ENCODE measurements around the gene CUZD1.
"Not testable (repeated sequence)": the region's sequence is repeated elsewhere in the genome, so short reads cannot be mapped to it uniquely, and the experiment has no call there.

The CUZD1 gene, protein sequence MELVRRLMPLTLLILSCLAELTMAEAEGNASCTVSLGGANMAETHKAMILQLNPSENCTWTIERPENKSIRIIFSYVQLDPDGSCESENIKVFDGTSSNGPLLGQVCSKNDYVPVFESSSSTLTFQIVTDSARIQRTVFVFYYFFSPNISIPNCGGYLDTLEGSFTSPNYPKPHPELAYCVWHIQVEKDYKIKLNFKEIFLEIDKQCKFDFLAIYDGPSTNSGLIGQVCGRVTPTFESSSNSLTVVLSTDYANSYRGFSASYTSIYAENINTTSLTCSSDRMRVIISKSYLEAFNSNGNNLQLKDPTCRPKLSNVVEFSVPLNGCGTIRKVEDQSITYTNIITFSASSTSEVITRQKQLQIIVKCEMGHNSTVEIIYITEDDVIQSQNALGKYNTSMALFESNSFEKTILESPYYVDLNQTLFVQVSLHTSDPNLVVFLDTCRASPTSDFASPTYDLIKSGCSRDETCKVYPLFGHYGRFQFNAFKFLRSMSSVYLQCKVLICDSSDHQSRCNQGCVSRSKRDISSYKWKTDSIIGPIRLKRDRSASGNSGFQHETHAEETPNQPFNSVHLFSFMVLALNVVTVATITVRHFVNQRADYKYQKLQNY

DNA sequence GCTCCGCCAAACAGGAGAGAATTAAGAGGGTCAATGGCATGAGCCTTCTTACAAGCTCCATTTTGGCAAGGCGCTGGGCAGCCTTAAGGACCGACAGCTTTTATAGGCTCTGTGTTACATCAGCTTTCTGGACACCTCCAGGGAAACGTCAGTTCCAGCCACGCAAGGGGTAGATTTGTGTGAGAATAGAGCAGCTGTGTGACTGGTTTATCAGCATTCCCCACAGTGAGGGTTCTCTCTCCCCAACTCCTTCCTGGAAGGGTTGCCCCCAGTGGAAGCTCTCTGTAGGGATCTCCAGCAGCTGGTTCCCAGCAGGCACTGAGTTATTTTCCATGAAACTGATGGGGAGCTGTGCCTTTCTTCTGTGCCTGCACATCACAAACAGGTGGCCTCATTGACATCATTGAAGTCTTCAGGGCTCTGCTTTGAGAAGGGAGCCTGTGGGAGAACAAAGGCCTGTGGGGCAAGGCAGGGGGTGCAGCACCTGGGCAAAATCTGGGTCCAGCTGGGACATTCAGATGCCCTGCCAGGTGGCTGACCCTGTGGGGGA lies at the start of gene CUZD1:
Gene CUZD1 (minus strand): TSS at position 75 of the 550 bp plus-strand sequence. CDS start 14 bp downstream, at position 61.
- DNase-seq (ENCODE audit: low read depth): no peak

DNA sequence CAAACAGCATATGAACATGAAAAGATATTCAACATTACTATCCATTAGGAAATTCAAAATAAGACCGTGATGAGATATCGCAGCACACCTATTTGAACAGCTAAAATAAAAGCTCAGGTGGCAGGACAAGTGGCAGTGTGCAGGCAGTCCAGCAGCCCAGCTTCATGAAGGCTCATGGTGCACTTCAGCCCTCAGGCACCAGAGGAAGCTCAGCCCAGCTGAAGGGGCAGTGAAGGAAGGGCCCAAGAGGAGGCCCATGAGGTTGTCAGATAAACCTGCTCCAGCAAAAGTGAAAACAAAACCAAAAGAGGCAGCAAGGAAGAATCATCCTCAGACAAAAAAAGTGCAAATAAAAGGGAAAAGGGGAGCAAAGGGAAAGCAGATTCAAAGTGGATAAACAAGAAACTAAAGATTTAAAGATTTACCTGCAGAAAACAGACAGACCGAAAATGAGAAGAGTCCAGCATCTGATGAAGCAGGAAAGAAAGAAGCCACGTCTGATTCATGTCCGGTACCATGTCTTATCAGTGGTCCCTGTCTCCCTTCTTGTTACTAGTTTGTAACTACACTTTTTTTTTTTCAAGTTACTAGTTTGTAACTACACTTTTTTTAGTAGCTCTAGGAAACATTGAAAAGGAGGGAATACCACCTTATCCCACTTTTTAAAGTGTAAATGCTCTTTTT lies 48.7 kb upstream of the CUZD1 start:
- no peak for DNase-seq (ENCODE audit: low read depth)

DNA sequence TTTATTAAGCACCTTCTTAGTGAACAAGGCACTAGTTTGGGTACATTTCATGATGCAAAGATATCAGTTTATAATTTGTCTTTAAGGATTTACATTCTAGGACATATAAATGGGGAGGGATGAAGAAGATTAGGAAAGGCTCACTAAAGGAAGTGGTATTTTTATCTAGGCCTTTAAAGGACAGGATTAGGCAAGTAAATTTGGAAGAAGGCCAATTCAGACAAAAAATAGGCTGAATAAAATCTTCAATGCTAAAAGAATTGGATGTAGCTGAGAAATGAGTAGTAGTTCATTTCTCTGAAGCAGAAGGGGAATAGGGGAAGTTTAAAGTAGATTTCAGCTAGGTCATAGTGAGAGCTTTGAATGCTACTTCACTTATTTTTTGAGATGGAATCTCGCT lies 38.5 kb upstream of the CUZD1 start:
- DNase-seq (ENCODE audit: low read depth): no peak

DNA sequence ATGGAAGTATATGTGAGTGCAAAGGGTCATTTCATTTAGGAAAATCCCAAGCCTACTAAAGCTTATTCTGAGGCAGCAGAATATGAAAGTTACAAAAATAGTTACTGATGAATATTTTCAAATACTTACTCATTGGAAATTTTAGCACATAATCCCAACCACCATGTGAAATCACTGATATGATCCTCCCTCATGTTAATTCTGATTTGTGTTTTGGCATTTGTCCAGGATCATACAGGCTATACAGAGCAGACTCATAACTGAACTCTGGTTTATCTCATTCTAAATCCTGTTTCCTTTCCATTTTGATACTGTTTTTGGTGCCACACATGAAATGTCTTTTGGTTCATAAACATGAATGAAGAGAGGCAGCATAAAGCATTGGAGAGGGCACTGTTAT lies 37.1 kb upstream of the CUZD1 start:
- DNase-seq (ENCODE audit: low read depth): no peak

DNA sequence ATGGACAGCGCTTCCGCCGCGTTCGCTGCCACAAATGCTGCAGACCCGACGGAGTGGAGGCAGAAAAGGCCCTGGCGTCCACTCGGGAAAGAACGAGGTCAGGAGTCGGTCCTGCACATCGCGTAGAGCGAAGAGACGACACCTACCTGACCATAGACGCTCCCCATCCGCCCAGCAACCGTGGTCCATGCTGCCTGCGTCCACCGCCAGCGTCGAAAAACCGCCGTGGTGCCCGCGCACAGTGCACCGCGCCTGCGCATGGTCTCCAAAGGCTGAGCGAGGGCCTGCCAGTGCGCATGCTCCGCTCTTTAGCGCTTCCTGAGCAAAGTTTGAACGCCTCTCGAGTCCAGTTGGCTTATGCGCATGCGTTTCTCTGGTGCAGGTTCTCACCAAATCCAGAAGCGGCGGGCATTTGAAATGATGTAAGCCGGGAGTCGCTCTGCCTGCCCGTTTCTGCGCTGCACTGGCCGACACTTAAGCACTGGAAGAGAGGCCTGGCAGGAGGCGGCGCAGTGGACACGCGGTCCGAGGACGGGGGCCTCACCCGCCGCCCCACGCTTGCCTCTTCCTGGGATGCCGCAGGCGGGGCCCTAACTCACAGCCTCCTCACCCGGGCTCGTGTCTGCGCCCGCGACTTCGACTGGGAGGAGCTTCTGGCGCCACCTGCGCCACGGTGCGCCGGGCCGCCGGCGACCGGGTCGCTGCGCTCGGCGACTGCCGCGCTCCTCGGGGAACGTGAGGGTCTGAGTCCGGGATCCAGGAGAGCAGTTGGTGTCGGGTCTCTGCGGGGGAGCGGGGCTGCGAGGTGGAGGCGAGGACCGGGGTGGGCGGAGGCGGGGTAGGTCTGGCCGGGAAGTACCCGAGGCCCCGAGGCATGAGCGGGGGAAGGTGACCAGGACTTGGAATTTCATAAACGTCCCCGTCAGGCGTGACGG lies 33.9 kb upstream of the CUZD1 start, which contains the start of gene FAM24B:
Gene FAM24B (minus strand): TSS at position 243 of the 935 bp plus-strand sequence. CDS start 29,066 bp downstream, outside the sequence.
- peak; percentile 80 for DNase-seq (ENCODE audit: low read depth)

DNA sequence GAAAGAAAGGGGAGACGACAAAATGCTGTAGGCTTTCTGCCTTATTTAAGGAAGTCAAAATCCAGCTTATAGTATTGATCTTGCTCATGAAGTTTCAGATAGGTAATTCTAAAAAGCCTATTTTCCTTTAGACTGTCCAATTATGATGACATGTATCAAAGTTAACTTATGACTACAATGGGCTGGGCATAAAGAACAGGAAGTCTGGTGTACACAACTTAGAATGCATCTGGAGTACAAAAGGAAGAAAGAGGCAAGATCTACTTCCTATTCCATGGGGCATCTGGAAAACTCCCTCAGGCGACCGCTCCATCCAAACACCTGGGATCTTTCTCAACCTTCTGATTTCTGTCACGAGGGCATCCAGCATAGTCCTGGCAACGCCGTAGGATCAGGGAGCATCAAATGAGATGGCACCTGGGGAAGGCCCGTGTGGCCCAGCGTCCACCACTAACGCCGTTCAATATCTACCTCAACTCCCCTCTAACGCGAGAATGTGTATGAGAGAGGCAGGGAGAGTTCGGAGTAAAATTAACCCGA lies 33.2 kb upstream of the CUZD1 start:
- no peak for DNase-seq (ENCODE audit: low read depth)

DNA sequence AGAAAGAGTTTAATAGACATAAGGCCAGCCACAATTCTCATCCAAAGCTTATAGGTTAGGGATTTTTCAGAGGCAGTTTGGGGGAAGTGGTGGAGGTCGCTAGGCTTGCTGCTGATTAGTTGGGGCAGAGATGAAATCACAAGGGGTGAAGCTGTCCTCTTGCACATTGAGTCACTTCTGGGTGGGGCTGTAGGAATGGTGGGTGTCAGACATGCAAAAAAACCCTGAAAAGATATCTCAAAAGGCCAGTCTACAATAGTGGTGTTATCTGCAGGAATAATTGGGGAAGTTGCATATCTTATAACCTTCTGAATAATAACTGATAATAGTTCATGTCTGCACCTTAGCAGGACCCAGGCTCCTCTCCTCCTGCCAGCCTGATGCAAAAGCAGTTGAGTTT lies 31.6 kb upstream of the CUZD1 start:
- no peak for DNase-seq (ENCODE audit: low read depth)

DNA sequence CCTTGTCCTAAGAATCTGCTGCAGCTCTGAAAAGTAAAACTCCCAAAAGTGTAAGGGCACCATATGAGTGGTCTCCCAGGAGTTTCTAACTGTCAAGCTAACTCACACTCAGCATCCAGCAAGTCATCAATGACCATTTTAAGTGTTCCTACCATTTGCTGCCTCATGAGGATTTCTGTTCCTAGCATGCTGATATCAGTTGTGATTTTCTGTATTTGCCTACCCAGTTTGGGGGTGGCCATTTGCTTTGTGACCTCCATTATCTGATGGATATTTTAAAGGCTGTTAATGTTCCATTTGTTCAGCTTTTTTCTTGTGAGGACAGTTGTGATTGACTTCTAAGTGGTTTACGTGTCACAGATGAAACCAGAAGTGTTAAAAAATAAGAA lies 30.8 kb upstream of the CUZD1 start:
- DNase-seq (ENCODE audit: low read depth): no peak

DNA sequence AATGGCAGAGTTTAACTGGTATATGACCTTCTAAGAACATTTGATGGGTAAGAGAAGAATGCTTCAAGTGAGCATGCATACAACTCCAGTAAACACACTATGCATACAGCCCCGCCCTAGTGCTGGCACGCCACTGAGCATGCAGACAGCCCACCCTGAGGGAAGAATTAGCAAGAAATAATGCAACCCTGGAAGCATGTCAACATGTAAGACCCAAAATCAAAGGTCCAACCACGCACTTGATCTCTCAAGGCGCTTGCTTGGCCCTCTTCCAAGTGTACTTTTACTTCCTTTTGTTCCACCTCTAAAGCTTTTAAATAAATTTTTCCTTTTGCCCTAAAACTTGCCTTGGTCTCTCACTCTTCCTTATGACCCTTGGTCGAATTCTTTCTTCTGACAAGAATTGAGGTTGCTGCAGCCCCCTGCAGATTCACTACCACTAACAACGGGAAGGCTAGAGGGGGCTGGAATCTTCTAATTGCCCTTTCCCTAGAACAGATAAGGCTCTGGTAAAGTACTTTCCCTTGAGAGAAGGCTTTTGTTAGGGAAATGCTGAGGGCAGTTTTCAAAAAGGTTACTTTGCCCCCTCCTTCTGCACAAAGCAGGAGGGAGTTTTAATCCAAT lies 30.3 kb upstream of the CUZD1 start:
- no peak for DNase-seq (ENCODE audit: low read depth)

DNA sequence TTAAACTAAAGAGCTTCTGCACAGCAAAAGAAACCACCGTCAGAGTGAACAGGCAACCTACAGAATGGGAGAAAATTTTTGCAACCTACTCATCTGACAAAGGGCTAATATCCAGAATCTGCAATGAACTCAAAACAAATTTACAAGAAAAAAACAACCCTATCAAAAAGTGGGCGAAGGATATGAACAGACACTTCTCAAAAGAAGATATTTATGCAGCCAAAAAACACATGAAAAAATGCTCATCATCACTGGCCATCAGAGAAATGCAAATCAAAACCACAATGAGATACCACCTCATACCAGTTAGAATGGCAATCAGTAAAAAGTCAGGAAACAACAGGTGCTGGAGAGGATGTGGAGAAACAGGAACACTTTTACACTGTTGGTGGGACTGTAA lies 26.3 kb upstream of the CUZD1 start:
- not testable (repeated sequence) for DNase-seq (ENCODE audit: low read depth)

DNA sequence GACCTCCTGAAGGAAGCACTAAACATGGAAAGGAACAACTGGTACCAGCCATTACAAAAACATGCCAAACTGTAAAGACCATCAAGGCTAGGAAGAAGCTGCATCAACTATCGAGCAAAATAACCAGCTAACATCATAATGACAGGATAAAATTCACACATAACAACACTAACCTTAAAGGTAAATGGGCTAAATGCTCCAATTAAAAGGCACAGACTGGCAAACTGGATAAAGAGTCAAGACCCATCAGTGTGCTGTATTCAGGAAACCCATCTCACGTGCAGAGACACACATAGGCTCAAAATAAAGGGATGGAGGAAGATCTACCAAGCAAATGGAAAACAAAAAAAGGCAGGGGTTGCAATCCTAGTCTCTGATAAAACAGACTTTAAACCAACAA lies 23.1 kb upstream of the CUZD1 start:
- DNase-seq (ENCODE audit: low read depth): not testable (repeated sequence)

DNA sequence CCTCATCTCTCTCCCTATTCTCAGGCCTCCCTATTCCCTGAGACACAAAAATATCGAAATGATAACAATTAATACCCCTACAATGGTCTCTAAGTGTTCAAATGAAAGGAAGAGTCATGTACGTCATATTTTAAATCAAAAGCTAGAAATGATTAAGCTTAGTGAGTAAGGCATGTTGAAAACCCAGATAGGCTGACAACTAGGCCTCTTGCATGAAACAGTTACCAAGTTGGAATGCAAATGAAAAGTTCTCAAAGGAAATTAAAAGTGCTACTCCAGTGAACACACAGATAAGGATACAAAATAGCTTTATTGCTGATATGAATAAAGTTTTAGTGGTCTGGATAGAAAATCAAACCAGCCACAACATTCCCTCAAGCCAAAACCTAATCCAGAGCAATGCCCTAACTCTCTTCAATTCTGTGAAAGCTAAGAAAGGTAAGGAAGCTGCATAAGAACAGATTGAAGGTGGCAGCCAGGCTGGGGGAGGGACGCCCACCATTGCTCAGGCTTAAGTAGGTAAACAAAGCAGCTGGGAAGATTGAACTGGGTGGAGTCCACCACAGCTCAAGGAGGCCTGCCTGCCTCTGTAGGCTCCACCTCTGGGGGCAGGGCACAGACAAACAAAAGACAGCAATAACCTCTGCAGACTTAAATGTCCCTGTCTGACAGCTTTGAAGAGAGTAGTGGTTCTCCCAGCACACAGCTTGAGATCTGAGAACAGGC lies 21.3 kb upstream of the CUZD1 start:
- not testable (repeated sequence) for DNase-seq (ENCODE audit: low read depth)

DNA sequence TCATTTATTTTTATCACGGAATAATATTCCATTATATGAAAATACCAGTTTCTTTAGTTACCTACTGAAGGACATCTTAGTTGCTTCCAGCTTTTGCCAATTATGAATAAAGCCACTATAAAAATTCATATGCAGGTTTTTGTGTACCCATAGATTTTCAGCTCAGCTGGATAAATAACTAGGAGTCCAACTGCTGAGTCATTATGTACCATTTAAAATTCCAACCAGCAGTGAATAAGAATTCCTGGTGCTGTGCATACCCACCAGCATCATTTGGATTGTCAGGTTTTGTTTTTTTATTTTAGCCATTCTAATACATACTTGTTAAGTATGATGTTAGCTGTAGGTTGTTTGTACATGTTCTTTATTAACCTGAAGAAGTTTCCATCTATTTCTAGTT lies 19.2 kb upstream of the CUZD1 start:
- DNase-seq (ENCODE audit: low read depth): no peak

DNA sequence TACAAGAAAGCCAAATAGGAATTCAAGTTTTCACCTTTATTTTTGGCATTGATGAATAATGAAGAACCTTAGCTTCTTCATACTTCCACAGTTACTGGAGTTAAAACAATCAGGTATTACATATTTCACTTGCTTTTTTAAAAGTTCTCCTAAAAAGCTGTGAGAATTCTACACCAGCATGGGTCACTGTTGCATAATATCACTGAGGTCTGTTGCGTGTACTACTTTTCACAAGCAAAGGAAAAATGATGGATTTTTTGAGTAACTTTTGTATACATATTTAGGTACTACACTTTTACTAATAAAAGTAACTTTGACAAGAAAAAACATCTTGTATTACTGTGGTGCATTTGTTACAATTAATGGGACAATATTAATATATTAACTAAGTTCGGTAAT lies 18.5 kb upstream of the CUZD1 start:
- DNase-seq (ENCODE audit: low read depth): no peak

DNA sequence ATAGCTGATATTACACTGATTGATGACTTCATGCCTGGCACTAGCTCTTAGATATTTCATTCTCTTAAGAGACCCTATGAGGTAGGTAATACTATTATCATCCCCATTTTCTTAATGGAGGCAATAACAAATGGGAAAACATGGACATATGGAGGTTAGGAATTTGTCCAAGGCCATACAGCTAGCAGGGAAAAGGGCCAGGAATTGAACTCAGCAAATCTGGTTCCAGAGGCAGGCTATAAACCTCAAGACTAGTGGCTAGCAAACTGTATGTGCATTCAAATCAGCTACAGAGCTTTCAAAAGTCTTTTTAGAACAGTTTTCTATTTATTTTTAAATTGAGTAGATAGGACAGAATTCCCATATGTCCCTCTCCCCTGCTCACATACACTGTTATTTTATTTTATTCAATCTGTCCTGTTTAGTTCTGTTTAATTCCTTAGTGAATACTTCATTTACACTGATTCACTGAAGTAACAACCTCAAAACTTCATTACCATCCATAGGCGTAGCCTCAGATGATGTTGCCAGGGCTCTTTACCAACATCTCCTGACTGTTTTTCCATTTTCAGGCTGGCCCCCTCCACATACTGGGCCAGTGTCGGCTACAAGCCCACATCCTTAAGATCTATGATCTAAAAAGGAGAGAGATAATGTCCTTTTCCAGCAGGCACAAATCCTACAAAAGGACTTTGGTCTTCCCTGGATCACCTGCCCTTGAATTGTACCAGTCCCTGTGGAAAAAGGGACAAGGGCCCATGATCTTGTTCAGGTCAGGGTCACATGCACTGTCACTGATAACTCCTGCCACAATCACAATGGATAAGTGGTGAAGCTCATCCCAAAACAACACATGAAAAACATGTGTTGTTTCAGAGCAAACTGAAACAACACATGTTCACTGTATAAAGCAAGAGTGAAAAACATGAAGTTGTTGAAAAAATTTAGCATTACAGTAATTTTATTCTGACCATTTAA lies 17.8 kb upstream of the CUZD1 start:
- DNase-seq (ENCODE audit: low read depth): no peak

DNA sequence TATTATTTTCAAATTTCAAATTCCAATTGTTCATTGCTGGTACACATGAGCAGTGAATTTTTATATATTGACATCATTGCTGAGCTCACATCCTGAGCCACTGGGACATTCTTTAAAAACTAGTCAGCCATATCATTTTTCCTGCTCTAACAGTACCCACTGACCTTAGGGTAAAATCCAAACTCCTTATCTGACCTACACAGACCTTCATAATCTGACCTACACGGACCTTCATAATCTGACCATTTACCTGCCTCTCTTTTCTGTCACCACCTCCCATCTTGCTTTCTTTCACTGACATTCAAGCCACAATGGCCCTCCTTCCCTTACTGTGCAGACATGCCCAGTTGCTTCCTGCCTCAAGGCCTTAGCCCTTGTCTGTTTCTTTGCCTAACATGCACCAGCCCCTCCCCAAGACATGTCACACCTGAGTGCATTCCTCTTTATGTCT lies 16.1 kb upstream of the CUZD1 start:
- no peak for DNase-seq (ENCODE audit: low read depth)

DNA sequence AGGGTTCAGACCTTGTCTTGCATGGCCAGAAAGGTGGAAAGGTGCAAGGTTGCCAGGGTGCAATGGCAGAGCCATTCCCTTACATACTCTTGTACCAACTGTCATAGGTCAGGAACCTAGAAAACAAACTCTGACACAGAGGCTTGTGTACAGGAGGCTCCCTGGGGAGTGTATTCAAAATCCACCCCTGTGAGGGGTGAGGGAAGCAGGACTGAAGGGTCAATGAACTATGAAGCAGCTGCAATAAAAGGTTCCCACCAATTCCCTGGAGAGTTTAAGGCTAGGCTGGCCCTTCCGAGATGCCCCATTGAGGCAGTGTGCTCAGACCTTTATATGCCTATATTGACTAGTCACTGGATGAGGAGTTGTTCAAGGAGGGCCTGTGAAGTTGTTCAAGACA lies 13.9 kb upstream of the CUZD1 start:
- DNase-seq (ENCODE audit: low read depth): no peak

DNA sequence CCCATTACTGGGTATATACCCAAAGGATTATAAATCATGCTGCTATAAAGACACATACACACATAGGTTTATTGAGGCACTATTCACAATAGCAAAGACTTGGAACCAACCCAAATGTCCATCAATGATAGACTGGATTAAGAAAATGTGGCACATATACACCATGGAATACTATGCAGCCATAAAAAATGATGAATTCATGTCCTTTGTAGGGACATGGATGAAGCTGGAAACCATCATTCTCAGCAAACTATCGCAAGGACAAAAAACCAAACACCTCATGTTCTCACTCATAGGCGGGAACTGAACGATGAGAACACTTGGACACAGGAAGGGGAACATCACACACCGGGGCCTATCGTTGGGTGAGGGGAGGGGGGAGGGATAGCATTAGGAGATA lies 12.4 kb upstream of the CUZD1 start:
- DNase-seq (ENCODE audit: low read depth): not testable (repeated sequence)

DNA sequence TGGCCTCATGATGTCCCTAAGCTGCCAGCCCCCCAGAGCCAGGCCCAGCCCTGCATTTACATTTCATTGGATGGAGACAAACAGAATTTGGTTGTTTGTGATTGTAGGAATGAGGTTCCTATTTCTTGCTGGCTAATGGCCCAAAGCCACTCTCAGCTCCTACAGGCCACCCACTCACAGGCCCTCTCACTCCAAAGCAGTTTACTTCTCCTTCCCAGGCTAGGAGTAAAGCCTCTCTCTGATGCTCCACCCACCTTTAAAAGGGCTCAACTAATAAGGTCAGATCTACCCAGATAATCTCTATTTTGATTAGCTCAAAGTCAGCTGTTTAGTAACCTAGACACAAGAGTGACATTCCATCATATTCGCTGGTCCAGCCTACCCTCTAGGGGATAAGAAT lies 11.2 kb upstream of the CUZD1 start:
- no peak for DNase-seq (ENCODE audit: low read depth)
